ENCODE data around the gene CD93. TPM values are rescaled to one million over a fixed set of nuclear protein-coding genes. Genes with fewer than 3 reads are reported as not detected.

The CD93 gene, protein sequence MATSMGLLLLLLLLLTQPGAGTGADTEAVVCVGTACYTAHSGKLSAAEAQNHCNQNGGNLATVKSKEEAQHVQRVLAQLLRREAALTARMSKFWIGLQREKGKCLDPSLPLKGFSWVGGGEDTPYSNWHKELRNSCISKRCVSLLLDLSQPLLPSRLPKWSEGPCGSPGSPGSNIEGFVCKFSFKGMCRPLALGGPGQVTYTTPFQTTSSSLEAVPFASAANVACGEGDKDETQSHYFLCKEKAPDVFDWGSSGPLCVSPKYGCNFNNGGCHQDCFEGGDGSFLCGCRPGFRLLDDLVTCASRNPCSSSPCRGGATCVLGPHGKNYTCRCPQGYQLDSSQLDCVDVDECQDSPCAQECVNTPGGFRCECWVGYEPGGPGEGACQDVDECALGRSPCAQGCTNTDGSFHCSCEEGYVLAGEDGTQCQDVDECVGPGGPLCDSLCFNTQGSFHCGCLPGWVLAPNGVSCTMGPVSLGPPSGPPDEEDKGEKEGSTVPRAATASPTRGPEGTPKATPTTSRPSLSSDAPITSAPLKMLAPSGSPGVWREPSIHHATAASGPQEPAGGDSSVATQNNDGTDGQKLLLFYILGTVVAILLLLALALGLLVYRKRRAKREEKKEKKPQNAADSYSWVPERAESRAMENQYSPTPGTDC
- total RNA-seq = 16.2 and 16.9 TPM in 2 replicates

DNA sequence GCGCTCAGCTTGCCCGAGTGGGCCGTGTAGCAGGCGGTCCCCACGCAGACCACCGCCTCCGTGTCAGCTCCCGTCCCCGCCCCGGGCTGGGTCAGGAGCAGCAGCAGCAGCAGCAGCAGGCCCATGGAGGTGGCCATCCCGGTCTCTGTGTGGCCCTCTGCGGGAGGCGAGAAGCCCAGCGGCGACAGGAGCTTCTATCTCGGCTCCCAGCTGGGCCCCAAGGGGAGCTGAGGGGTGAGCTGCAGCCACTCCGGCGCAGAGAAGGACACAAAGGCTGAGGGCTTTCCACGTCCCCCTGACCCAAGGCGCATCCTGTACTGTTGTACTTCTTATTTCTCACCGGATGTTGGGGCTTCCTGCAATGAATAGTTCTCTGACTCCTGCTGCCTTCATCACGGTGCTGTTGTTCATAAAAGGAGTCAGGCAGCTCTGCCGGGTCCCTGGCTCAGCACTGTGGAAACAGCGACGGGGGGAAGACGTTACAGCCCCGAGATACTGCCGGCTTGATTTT, at the start of gene CD93:
Gene CD93, minus strand, starts transcription at position 269 of the 511 bp plus-strand sequence. Its CDS starts 132 bp downstream, at position 137.

DNA sequence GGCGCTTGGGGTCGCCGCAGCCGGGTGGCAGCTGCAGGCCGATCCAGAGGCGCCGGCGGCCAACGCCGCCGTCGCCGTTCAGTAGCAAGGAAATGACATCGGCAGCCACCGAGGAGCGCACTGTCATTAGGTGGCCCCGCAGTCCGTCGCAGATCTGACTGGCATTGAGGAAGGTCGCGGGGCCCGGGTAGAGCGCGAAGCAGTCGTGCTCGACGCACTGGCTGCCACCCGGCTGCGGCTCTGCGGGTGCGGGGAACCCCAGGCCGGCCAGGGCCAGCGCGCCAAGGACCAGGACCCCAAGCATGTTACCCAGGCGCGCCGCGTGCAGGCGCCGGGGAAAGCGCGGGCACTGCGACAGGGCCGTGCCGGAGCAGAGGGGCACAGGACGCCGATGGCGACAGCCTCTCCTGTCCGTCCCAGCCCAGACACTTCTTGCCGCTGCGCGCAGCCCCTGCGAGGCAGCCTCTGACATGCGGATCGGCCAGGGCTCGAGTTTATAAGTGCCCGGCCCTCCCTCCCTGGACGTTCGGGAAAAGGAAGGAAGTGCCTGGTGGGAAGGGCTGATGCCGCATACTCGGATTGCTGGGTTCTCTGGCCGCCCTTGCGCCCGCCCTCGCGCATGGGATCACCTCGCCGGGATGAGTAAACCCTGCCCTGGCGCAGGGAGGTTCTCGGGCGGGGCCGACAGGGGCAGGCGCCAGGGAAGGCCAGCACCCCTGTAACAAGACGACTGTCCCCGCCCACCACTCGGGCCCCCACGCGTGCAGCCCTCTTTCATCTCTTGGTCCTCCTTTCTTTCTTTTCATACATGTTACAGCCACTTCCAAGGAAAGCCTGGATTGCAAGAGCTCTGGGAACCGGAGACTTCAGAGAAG, 36.7 kb downstream of the CD93 start, which contains the start of gene THBD:
Gene THBD, minus strand, starts transcription at position 472 of the 875 bp plus-strand sequence. Its CDS starts 168 bp downstream, at position 304.

DNA sequence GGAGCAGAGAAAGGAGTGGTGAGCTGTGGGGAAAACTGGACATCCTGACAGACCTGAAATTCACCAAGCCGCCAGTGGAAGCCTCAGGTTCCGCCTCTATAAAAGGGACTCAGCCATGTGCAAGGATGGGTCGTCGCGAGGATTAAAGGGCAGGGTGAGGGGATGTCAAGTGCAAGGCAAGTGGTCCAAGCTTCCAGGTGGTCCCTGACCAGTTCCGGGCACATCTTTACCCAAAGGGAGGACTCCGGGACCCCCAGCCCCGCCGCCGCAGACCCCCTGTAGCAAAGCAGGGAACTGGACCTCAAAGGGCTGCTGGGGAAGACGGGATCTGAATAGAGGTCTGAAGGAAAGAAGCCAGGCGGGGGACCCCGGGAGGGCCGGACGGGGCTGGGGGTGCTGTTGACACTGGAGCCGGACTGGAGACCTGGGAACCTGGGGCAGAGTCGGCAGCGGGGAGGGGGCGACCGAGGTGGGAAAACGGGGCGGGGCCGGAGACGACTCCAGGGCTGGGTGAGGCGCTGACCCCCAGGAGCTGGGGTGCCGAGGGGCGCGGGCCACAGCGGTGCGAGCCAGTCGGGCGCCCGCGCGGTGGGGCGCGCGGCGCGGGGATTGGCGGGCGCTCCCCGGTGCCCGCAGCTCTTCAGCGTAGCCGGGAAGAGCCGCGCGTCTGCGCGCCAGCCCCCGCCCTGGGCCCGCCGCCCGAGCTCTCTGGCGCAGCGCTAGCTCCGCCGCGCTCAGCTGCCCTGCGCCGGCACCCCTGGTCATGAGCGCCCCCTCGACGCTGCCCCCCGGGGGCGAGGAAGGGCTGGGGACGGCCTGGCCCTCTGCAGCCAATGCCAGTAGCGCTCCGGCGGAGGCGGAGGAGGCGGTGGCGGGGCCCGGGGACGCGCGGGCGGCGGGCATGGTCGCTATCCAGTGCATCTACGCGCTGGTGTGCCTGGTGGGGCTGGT, 51.1 kb downstream of the CD93 start, which contains the start of gene SSTR4:
Gene SSTR4, plus strand, starts transcription at position 592 of the 951 bp plus-strand sequence. Its CDS starts 172 bp downstream, at position 764.

Other genes starting within 250 kb of the CD93 start
- not detected in 2 replicates for gene SSTR4, start 51.0 kb downstream of the CD93 start, total RNA-seq
- 4.1 and 4.2 TPM in 2 replicates for gene THBD, start 36.7 kb downstream of the CD93 start, total RNA-seq